HG03060 (cell line): ENCODE data around the gene TMEM62.

Experiments used
- ATAC-seq: cut with Tn5 transposase; IDR thresholded peaks from one replicate; pipeline ENCODE4 v1.9.1; 2021; ENCODE audit warnings: low read depth, moderate number of reproducible peaks; ENCODE audit not compliant: unreplicated experiment

Gene TMEM62

DNA sequence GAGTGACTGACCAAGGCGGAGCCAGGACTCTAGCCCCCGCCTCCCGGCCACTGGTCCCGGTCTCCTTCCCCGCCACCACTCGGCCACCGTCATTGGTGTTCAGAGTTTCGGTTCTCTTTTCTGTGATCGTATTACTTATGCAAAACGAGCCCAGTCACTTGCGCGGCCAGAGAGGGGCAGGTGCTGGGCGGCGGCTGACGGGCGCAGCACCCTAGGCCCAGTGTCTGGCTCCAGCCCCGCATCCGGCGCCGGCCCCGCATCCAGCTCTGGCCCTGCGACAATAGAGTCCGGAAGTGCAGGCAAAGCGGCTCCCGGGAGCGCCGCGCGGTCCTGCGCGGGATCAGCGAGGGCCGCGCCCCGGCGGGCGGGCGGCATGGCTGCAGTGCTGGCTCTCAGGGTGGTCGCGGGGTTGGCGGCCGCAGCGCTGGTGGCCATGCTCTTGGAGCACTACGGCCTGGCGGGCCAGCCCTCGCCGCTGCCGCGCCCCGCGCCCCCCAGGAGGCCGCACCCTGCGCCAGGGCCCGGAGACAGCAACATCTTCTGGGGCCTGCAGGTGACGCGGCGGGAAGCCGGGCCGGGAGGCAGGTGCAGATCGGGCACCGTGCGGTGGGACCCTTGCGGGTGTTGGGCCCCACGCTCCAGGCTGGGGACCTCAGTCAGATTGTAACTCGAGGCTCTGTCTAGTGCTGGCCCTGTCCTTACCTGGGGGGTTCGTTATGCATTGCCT, at the start of gene TMEM62:
Gene TMEM62 (plus strand): TSS at position 157 of the 727 bp plus-strand sequence. CDS start 217 bp downstream, at position 374.
- ATAC-seq, result no peak

GRCh38 chr15:43085921-43086320, 47.5 kb upstream of the TMEM62 start:
- ATAC-seq, result no peak

- ATAC-seq, result no peak
Measured at GRCh38 chr15:43086551-43086950, 46.8 kb upstream of the TMEM62 start.

DNA sequence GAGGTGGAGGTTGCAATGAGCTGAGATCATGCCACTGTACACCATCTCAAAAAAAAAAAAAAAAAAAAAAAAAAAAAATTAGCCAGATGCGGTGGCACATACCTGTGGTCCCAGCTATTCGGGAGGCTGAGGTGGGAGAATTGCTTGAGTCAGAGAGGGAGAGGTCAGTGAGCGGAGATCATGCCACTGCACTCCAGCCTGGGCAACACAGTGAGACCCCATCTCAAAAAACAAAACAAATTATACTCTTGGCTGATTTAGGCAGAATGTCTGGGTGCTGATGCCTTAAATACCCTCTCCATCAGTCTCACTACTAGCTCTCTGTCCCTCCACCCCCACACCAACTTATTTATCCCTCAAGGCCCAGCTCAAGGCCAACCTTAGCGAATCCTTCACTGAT, 41.5 kb upstream of the TMEM62 start:
- ATAC-seq, result no peak

- ATAC-seq, result no peak
Measured at GRCh38 chr15:43093026-43093425, 40.4 kb upstream of the TMEM62 start.

- no peak for ATAC-seq
Measured at GRCh38 chr15:43094416-43095030, 38.9 kb upstream of the TMEM62 start.

GRCh38 chr15:43095243-43095642, 38.1 kb upstream of the TMEM62 start:
- no peak for ATAC-seq

- ATAC-seq, result no peak
Measured at GRCh38 chr15:43095708-43096347, 37.6 kb upstream of the TMEM62 start.

DNA sequence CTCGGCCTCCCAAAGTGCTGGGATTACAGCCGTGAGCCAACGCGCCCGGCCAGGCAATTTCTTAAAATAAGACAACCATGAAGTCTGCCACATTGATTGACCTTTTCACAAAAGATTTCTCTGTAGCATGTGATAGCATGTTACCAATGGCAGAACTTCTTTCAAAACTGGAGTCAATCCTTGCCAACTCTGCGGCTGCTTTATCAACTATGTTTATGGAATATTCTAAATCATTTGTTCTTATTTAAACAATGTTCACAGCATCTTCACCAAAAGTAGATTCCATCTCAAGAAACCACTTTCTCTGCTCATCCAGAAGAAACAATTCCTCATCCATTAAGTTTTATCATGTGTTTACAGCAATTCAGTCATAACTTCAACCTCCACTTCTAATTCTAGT, 37.0 kb upstream of the TMEM62 start:
- ATAC-seq, result no peak

GRCh38 chr15:43099105-43099845, 34.1 kb upstream of the TMEM62 start:
- no peak for ATAC-seq

DNA sequence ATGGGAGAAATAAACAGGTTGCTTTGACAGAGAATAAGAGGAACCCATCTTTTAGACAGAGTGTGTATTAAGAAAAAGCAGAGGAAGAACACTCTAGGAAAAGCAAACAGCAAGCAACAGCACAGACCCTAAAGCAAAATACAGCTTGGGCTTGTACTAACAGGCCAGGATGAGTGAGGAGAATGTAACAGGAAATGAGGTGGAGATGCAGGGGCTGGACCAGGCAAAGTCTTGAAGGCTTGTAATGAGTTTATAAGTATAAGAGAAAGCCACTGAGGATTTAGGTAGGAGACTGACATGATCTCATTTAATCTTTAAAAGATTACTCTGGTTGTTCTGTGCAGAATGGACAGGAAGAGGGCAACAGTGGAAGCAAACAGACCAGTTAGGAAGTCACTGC, 32.4 kb upstream of the TMEM62 start:
- ATAC-seq, result no peak

- ATAC-seq, result no peak
Measured at GRCh38 chr15:43102187-43102586, 31.2 kb upstream of the TMEM62 start.

DNA sequence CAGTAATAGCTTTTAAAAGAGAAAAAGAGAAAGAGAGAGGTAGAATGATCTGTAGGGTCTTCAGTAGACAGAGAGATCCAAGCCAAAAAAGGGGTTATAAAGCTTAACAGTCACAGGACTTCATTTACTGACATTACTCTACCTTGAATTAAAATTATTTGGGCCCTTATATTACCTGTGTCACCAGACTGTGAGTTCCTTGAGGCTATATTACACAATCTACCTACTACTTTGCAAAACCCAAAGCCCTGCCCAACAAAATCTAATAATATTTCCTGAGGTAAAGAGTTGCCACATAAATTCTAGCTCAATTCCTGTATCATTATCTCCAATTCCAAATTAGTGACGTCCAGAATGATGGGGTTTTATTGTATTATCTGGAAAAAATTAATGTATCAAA, 29.5 kb upstream of the TMEM62 start:
- no peak for ATAC-seq

- no peak for ATAC-seq
Measured at GRCh38 chr15:43104426-43104825, 29.0 kb upstream of the TMEM62 start.

DNA sequence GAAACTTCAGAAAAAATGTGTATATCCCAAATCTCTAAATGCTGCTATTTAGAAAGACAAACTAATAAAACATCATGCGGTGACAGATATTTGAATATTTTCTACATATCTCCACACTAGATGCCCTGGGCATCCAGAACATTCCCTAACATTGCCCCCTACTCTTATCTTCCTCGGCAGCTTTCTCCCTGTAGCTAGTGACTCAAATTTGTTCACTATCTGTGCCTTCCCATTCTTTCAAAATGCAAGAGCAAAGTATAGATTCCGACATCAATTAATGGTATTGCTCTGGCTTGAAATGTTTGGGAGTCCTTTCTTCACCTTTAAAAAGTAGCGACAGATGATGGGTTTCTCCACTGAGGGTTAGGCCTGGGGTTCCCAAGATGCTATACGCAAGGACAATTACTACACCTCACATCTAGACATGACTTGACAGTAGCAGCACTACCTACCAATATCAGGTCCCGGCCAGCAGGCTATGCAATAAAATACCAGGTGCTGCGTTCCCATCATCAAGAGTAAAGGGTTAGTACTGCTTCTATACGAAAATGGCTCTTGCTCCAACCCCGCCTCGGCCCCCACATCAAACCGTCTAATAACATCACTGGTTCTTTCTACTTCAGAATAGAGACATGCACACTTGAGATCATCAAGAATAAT, 28.2 kb upstream of the TMEM62 start:
- no peak for ATAC-seq

GRCh38 chr15:43105778-43106485, 27.5 kb upstream of the TMEM62 start, which contains the start of gene UBR1:
Gene UBR1 (minus strand): TSS chr15:43106038. CDS start chr15:43106022, 16 bp downstream.
- no peak for ATAC-seq

GRCh38 chr15:43106486-43106829, 26.9 kb upstream of the TMEM62 start:
- ATAC-seq, result no peak

DNA sequence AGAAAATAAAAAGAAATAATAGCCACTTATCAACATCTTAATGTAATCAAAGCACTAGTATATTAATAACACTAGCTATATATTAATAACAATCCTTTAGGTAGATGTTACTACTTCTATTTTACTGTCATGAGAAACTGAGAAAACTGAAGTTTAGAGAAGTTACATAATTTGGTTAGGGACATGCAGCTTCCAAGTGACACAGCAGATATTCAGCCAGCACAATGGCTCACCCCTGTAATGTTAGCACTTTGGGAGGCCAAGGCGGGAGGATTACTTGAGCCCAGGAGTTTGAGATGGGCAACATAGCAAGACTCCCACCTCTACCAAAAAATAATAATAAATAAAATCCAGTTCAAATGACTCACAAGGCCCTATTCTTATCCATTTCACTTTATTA, 25.6 kb upstream of the TMEM62 start:
- no peak for ATAC-seq

GRCh38 chr15:43111354-43111753, 22.0 kb upstream of the TMEM62 start:
- no peak for ATAC-seq

DNA sequence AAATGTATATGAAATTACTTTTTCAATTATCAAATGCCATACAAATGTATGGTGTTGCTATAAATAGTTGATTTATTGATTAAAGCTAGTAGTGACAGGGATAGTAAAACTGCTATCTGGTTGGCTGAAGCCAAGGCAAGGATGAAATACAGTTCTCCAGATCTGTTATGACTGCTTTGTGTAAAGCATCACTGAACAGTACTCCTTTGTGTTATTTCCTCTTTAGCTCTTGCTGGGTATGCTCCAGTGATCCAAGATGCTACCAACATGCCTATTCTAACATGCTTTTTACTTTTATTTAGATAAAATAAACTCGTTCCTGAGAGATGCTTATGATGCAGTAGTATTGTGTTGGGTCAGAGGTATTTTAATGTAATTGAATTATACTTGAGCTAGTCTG, 15.1 kb upstream of the TMEM62 start:
- no peak for ATAC-seq
